ENCODE data around the gene PTPRN2.
"Not testable (repeated sequence)": the region's sequence is repeated elsewhere in the genome, so short reads cannot be mapped to it uniquely, and the experiment has no call there.

Gene PTPRN2

DNA sequence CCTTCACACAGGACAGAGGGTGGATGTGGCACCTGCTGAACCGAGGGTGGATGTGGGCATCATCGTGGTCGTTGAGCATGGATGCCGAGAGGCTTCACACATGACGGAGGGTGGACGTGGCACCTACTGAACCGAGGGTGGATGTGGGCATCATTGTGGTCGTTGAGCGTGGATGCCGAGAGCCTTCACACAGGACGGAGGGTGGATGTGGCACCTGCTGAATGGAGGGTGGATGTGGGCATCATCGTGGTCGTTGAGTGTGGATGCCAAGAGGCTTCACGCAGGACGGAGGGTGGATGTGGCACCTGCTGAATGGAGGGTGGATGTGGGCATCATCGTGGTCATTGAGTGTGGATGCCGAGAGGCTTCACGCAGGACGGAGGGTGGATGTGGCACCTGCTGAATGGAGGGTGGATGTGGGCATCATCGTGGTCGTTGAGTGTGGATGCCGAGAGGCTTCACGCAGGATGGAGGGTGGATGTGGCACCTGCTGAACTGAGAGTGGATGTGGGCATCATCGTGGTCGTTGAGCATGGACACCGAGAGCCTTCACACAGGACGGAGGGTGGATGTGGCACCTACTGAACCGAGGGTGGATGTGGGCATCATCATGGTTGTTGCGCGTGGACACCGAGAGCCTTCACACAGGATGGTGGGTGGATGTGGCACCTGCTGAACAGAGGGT is 994.8 kb downstream of the PTPRN2 start:
- H3K14ac ChIP-seq (ENCODE audit: low read length); H3K27me3 ChIP-seq (ENCODE audit: control insufficient read depth in 3 of 3, insufficient read depth in 3 of 3, low read depth in 1 of 3, low read length in 3 of 3); H3K4me1 ChIP-seq (ENCODE audit: control insufficient read depth in 2 of 2, insufficient read depth in 1 of 2, low read depth in 1 of 2, low read length in 2 of 2); H2BK5ac ChIP-seq (ENCODE audit: low read length); H2AFZ ChIP-seq (ENCODE audit: low read length); H2BK120ac ChIP-seq (ENCODE audit: low read depth, low read length); H4K91ac ChIP-seq (ENCODE audit: low read depth, low read length, poor library complexity); H2BK15ac ChIP-seq (ENCODE audit: low read length); DNase-seq (ENCODE audit: low spot score); H3K79me1 ChIP-seq (ENCODE audit: low read depth, low read length); H3K18ac ChIP-seq (ENCODE audit: low read length); H3K4me2 ChIP-seq (ENCODE audit: insufficient read depth, low read length, poor library complexity, severe bottlenecking); H3K27ac ChIP-seq (replicated peaks; ENCODE audit: low read length); H3K9me3 ChIP-seq (replicated peaks in 1 of 2; ENCODE audit: control insufficient read depth in 2 of 2, insufficient read depth in 1 of 2, low read depth in 1 of 2, low read length in 2 of 2); H2BK12ac ChIP-seq (ENCODE audit: low read length); H3K4ac ChIP-seq (ENCODE audit: low read length); H2AK5ac ChIP-seq (ENCODE audit: low read depth, low read length): not testable (repeated sequence)
- no CpG with 5 or more reads among the region's 31 CpGs for WGBS, 2 donors (ENCODE audit: extremely low coverage in 2 of 2, insufficient read length in 2 of 2, insufficient replicate concordance in 1 of 2)
- H4K8ac ChIP-seq (ENCODE audit: low read depth, low read length) = peak overlapping the region; percentile 88
- peaks cover 65 to 100% of the 10 kb centered on the region in 2 donors for H3K36me3 ChIP-seq (replicated peaks in 1 of 2; ENCODE audit: control insufficient read depth in 2 of 2, insufficient read depth in 2 of 2, low read length in 2 of 2)
- peak overlapping the region; percentile 29 for H3K23ac ChIP-seq (ENCODE audit: low read depth, low read length, poor library complexity)
- peak overlapping the region in 1 of 2 donors; percentile 54 for H3K4me3 ChIP-seq (ENCODE audit: low read length in 2 of 2)
- peak overlapping the region; percentile 9 for H3K9ac ChIP-seq (ENCODE audit: low read depth, low read length, poor library complexity)

DNA sequence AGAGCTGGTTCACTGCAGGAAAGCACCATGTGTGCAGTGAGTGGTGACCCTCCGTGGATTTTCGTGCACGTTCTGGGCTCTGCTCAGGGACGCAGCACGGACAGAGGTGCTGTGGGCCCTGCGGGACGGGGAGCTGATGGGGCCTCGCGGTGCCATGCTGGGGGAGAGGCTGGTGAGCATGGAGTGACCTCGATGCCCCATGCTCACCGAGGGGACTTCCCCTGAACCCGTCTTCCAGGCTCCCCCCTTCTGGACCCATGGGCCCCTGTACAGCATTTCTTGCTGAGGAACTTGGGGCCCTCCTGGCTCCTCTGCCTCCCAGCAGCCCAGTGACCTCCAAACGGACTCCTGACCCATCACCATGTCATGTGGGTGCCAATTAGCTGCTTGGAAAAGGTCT is 997.1 kb downstream of the PTPRN2 start:
- no peak overlapping the region for H3K18ac ChIP-seq (ENCODE audit: low read length)
- H2AK5ac ChIP-seq (ENCODE audit: low read depth, low read length) = no peak overlapping the region
- no peak overlapping the region for H3K9ac ChIP-seq (ENCODE audit: low read depth, low read length, poor library complexity)
- peaks cover 58 to 100% of the 10 kb centered on the region in 2 donors for H3K36me3 ChIP-seq (replicated peaks in 1 of 2; ENCODE audit: control insufficient read depth in 2 of 2, insufficient read depth in 2 of 2, low read length in 2 of 2)
- no peak overlapping the region for H2AFZ ChIP-seq (ENCODE audit: low read length)
- no peak overlapping the region for H2BK15ac ChIP-seq (ENCODE audit: low read length)
- H2BK12ac ChIP-seq (ENCODE audit: low read length) = no peak overlapping the region
- no peak overlapping the region for H4K91ac ChIP-seq (ENCODE audit: low read depth, low read length, poor library complexity)
- no CpG with 5 or more reads among the region's 13 CpGs for WGBS, 2 donors (ENCODE audit: extremely low coverage in 2 of 2, insufficient read length in 2 of 2, insufficient replicate concordance in 1 of 2)
- H3K4me3 ChIP-seq (ENCODE audit: low read length in 2 of 2) = no peak overlapping the region
- no peak overlapping the region for H2BK5ac ChIP-seq (ENCODE audit: low read length)
- no peak overlapping the region for H3K4me2 ChIP-seq (ENCODE audit: insufficient read depth, low read length, poor library complexity, severe bottlenecking)
- no peak overlapping the region for H3K27ac ChIP-seq (replicated peaks; ENCODE audit: low read length)
- peaks cover 2% of the 10 kb centered on the region in 2 donors for H3K4me1 ChIP-seq (ENCODE audit: control insufficient read depth in 2 of 2, insufficient read depth in 1 of 2, low read depth in 1 of 2, low read length in 2 of 2)
- H3K79me1 ChIP-seq (ENCODE audit: low read depth, low read length) = peaks cover 11% of the 10 kb centered on the region
- DNase-seq (ENCODE audit: low spot score) = no peak
- no peaks in the 10 kb centered on the region for H3K27me3 ChIP-seq (ENCODE audit: control insufficient read depth in 3 of 3, insufficient read depth in 3 of 3, low read depth in 1 of 3, low read length in 3 of 3)
- no peak overlapping the region for H4K8ac ChIP-seq (ENCODE audit: low read depth, low read length)
- H3K23ac ChIP-seq (ENCODE audit: low read depth, low read length, poor library complexity) = no peak overlapping the region
- H3K4ac ChIP-seq (ENCODE audit: low read length) = no peak overlapping the region
- H3K14ac ChIP-seq (ENCODE audit: low read length) = no peak overlapping the region
- no peaks in the 10 kb centered on the region for H3K9me3 ChIP-seq (replicated peaks in 1 of 2; ENCODE audit: control insufficient read depth in 2 of 2, insufficient read depth in 1 of 2, low read depth in 1 of 2, low read length in 2 of 2)
- no peak overlapping the region for H2BK120ac ChIP-seq (ENCODE audit: low read depth, low read length)

DNA sequence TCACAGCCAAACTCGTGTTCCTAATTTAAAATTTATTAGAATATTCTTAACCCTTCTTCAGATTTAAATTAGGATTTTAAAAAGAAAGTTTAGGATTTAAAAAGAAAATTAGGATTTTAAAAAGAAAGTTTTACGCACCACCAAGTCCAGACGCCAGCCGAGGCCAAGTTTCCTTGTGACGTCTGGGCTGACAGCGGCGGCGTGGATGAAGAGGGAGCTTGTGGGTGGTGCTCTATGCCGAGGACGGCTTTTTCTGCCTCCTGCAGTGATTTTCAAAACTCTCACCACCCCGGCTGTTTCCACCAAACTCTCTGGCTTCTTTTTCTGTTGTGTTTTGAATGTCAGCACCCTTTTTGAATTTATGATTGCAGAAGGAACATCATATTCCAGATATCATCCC is 997.9 kb downstream of the PTPRN2 start:
- H3K4me2 ChIP-seq (ENCODE audit: insufficient read depth, low read length, poor library complexity, severe bottlenecking) = no peak overlapping the region
- H2AK5ac ChIP-seq (ENCODE audit: low read depth, low read length) = no peak overlapping the region
- no peak overlapping the region for H2BK12ac ChIP-seq (ENCODE audit: low read length)
- H4K8ac ChIP-seq (ENCODE audit: low read depth, low read length) = no peak overlapping the region
- no peak overlapping the region for H2BK120ac ChIP-seq (ENCODE audit: low read depth, low read length)
- no peak for DNase-seq (ENCODE audit: low spot score)
- peaks cover 2% of the 10 kb centered on the region in 2 donors for H3K4me1 ChIP-seq (ENCODE audit: control insufficient read depth in 2 of 2, insufficient read depth in 1 of 2, low read depth in 1 of 2, low read length in 2 of 2)
- H4K91ac ChIP-seq (ENCODE audit: low read depth, low read length, poor library complexity) = no peak overlapping the region
- peaks cover 11% of the 10 kb centered on the region for H3K79me1 ChIP-seq (ENCODE audit: low read depth, low read length)
- H3K23ac ChIP-seq (ENCODE audit: low read depth, low read length, poor library complexity) = no peak overlapping the region
- no peak overlapping the region for H2BK15ac ChIP-seq (ENCODE audit: low read length)
- H3K4me3 ChIP-seq (ENCODE audit: low read length in 2 of 2) = no peak overlapping the region
- no peak overlapping the region for H3K18ac ChIP-seq (ENCODE audit: low read length)
- H3K4ac ChIP-seq (ENCODE audit: low read length) = no peak overlapping the region
- H3K9ac ChIP-seq (ENCODE audit: low read depth, low read length, poor library complexity) = no peak overlapping the region
- H3K36me3 ChIP-seq (replicated peaks in 1 of 2; ENCODE audit: control insufficient read depth in 2 of 2, insufficient read depth in 2 of 2, low read length in 2 of 2) = peaks cover 62 to 100% of the 10 kb centered on the region in 2 donors
- H2BK5ac ChIP-seq (ENCODE audit: low read length) = no peak overlapping the region
- no peaks in the 10 kb centered on the region for H3K27me3 ChIP-seq (ENCODE audit: control insufficient read depth in 3 of 3, insufficient read depth in 3 of 3, low read depth in 1 of 3, low read length in 3 of 3)
- no peak overlapping the region for H3K27ac ChIP-seq (replicated peaks; ENCODE audit: low read length)
- H3K14ac ChIP-seq (ENCODE audit: low read length) = no peak overlapping the region
- no CpG with 5 or more reads among the region's 11 CpGs for WGBS, 2 donors (ENCODE audit: extremely low coverage in 2 of 2, insufficient read length in 2 of 2, insufficient replicate concordance in 1 of 2)
- no peak overlapping the region for H2AFZ ChIP-seq (ENCODE audit: low read length)
- no peaks in the 10 kb centered on the region for H3K9me3 ChIP-seq (replicated peaks in 1 of 2; ENCODE audit: control insufficient read depth in 2 of 2, insufficient read depth in 1 of 2, low read depth in 1 of 2, low read length in 2 of 2)

DNA sequence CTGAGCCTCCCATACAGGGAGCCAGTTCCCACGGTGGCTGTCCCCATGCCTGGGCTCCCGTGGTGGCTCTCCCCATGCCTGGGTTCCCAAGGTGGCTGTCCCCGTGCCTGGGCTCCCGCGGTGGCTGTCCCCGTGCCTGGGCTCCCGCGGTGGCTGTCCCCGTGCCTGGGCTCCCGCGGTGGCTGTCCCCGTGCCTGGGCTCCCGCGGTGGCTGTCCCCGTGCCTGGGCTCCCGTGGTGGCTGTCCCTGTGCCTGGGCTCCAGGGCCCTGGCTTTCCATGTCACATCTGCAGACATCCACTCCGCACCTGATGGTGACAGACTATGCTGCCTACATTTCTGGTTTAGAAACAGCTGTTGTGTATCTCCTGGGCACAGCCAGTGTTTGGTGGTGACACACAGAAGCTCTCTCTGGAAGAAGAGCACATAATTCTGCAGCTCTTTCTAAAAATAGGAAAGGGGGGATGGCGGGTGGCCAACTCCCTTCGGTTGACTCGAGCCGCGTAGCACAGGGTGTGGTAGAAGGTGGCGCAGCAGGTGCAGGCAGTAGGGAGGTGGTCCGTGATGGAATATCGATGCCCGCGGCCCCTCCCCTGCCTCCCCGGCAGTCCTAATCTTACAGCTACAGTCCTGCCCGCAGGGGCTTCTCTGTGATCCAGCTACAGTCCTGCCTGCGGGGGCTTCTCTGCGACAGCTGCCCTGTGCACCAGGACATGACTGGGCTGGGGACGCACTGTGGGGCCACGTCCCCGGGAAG is 999.6 kb downstream of the PTPRN2 start:
- Histone ChIP-seq H4K8ac (ENCODE audit: low read depth, low read length) (no peak overlapping the region), H3K4me2 (ENCODE audit: insufficient read depth, low read length, poor library complexity, severe bottlenecking) (no peak overlapping the region), H2AFZ (ENCODE audit: low read length) (no peak overlapping the region), H2AK5ac (ENCODE audit: low read depth, low read length) (no peak overlapping the region), H3K36me3 (replicated peaks in 1 of 2; ENCODE audit: control insufficient read depth in 2 of 2, insufficient read depth in 2 of 2, low read length in 2 of 2) (peaks cover 52 to 100% of the 10 kb centered on the region in 2 donors), H3K79me1 (ENCODE audit: low read depth, low read length) (peaks cover 9% of the 10 kb centered on the region), H3K9ac (ENCODE audit: low read depth, low read length, poor library complexity) (peak overlapping the region; percentile 45), H2BK5ac (ENCODE audit: low read length) (no peak overlapping the region), H3K18ac (ENCODE audit: low read length) (peak overlapping the region; percentile 46), H2BK15ac (ENCODE audit: low read length) (no peak overlapping the region), H3K14ac (ENCODE audit: low read length) (no peak overlapping the region), H3K4me1 (ENCODE audit: control insufficient read depth in 2 of 2, insufficient read depth in 1 of 2, low read depth in 1 of 2, low read length in 2 of 2) (peaks cover 2% of the 10 kb centered on the region in 2 donors), H2BK12ac (ENCODE audit: low read length) (no peak overlapping the region), H3K23ac (ENCODE audit: low read depth, low read length, poor library complexity) (no peak overlapping the region), H4K91ac (ENCODE audit: low read depth, low read length, poor library complexity) (no peak overlapping the region), H3K9me3 (replicated peaks in 1 of 2; ENCODE audit: control insufficient read depth in 2 of 2, insufficient read depth in 1 of 2, low read depth in 1 of 2, low read length in 2 of 2) (no peaks in the 10 kb centered on the region), H3K27me3 (ENCODE audit: control insufficient read depth in 3 of 3, insufficient read depth in 3 of 3, low read depth in 1 of 3, low read length in 3 of 3) (no peaks in the 10 kb centered on the region), H2BK120ac (ENCODE audit: low read depth, low read length) (no peak overlapping the region), H3K4me3 (ENCODE audit: low read length in 2 of 2) (no peak overlapping the region), H3K27ac (replicated peaks; ENCODE audit: low read length) (no peak overlapping the region), H3K4ac (ENCODE audit: low read length) (no peak overlapping the region)
- no peak for DNase-seq (ENCODE audit: low spot score)
- WGBS, 2 donors (ENCODE audit: extremely low coverage in 2 of 2, insufficient read length in 2 of 2, insufficient replicate concordance in 1 of 2) = no CpG with 5 or more reads among the region's 34 CpGs
